CD4-positive, alpha-beta T cell treated with Interleukin-15 for 4 hours (primary cell): ENCODE measurements around the gene KIRREL3.

Experiments used
- DNase-seq: peaks from one replicate; pipeline ENCODE4 v3.0.0-alpha.2; 2020; ENCODE audit warnings: low spot score

Gene KIRREL3

DNA sequence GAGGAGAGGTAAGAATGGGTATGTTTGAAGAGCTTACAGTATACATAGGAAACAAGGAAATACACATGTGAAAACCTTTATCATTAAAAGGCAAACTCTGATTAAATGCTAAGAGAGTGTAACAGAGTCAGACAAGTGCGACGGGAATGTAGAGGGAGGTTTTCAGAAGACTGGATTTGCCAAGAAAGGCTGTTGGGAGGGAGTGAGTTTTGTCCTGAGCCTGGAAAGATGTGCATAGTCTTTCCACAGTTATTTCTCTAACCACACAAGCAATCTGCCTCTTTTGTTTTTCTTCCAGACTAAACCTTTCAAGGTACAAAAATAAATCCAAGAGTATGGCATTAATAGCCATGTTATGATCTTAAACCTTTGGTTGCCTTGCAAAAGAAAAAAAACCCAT is 170.9 kb downstream of the KIRREL3 start:
- DNase-seq, result no peak

DNA sequence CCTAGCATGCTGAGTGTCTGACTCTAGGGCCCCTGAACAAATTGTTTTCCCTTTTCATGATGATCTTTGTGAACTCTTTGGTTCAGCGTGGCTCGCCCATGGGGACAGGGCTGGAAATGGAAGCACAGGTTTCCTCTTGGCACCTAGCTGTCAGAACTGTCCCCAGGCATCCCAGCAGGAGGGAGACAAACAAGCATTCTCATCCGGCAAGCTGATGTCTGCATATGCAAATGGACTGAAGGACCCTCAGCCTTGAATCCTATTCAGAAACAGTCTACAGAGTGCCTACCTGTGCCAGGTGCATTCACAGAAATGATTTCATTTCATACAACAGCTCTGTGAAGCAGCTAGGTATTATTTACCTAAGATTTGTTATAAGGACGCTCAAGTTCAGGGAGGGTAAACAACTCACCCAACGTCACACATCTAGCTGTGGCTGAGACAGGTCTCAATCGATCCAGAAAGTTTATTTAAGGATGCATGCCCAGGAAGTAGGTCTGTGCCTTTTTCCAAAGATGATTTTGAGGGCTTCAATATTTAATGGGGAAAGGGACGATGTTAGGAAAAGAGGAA is 176.4 kb downstream of the KIRREL3 start:
- DNase-seq, result no peak

DNA sequence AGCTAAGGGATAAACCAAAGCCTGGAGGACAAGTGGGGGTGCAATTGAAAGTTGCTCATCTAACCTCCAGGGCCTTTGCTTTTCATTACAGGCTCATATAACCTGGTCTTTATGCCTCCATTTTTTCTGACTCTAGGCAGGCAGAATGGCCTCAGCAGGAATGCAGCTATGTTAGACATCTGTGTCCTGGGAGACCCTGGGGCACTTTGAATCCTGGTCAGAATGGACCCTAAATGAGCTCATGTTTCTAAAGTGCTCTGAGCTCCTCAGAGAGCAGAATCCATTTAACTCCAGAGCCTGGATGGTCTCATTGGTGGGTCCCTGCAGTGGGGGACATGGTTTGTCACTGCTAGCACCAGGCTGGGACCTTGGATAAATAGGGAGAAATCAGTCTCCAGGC is 177.3 kb downstream of the KIRREL3 start:
- no peak for DNase-seq

DNA sequence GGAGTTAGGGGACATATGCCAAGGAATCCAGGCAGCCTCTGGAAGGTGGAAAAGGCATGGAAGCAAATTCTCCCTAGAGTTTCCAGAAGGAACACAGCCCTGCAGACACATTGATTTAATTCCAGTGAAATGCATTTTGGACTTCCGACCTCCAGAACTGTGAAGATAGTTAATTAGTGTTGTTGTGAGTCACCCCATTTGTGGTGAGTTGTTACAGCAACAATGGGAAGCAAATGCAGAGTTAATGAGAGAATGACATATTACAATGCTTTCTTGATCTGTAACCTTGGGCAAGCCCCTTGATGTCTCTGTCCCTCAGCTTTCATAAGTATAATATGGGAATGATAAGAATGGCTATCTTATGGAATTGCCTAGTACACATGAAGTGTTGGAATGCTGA is 178.7 kb downstream of the KIRREL3 start:
- no peak for DNase-seq

DNA sequence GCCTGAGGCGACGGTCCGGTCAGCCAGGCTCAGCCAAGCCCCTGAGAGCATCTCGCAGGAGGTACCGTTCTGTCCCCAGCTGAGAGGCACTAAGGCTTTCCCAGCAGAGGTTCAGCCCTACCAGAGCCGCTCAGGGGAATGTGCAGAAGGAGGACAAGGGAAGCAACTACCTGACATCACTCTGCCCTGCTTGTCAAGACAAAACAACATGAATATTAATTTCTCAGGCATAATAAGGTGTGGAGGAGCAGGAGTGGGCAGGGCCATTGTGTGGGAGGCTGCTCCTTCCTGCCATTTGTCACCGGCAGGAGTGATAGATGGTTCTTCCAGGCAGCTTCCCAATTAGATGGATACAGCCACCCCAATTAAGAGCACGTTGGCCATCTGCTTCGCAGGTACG is 181.4 kb downstream of the KIRREL3 start:
- no peak for DNase-seq

DNA sequence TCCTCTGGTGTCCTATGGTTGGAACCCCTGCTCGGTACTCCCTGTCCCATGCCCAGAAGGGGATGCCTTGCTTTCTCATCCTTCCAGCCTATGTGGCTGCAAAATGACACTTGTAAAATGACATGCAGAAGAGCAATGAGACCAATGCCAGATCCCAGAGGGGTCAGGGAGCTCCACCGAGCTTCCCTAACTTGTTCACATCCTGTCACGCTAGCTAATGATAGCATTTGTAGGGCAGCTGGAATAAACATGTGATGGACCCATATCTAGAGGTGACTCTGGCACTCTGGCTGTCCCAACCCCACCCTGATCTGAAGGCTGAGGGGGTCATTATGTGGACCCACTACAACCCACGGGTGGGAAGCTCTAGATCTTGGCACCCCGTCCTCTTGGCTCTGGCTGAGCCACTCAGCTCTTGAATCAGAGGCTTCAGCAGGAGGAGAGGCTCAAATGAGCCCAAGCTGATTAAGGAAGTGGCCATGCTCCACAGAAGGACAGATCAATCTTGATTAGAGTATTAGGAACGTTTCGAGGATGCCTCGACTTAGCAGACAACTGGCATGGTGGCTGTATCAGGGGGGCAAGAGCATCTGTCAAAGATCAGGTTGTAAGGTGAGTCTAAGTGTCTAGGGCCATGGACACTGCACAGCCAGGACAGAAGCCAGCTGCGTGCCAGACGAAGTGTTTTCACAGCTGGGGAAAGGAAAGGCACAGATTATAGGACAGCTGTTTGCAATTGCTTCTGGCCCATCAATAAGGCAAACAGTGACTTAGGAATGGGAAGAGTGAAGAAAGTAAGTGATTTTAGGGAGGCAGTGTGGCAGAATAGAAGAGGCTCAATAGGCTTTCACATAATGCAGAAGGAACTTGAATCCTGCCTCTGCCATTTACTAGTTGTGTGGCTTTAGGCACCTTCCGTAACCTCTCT is 182.8 kb downstream of the KIRREL3 start:
- no peak for DNase-seq

DNA sequence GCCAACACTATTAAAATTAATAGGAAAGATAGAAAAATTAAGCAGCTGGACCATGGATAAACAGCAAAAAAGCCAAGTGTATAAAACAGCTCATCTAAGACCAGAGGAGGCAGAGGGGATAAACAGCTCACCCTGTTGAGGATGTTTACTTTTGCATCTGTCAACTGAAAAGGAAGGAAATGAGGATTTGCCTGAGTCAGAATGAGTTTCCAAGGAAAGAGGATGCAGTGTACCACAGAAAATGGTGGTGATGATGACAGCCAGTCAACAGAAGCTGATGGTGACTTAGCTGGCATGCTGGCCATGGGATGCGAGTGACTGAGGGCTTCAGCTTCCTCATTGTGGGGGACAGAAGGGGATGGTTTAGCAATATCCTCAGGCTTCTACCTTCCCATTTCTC is 183.5 kb downstream of the KIRREL3 start:
- DNase-seq, result no peak

DNA sequence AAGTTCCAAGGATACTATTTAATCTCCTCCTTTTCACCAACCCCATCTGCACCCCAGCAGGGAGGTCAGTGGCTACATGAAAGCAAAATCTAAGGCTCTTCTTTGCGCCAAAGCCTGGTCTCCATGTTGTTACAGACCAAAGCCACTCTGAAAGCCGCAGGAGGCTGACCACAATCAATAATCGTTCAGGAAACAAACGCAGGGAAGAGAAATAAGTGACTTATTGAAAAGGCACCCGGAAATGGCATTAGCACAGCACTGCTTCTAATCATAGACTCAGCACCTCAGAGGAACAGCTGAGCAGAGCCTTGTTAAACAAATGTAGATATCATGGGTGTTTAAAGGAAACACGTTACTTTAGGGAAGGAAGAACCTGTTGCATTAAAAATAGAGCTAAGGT is 183.9 kb downstream of the KIRREL3 start:
- DNase-seq, result no peak

DNA sequence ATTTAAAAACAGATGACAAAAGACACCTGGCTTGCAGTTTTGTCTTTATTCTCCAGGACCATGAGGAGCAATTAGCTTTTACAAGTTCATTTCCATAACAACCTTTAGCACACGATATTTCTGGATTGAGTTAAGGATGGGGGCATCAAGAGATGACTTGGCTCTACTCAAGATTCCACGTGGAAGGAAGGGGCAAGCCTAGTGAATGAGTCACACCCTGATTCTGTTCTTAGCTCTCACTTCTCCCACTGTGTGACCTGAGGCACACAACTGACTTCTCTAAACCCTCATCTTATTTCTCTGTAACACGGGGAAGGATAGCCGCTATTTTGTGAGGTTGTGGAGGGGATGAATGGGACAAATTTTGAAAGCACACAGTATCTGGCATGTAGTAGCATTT is 185.5 kb downstream of the KIRREL3 start:
- DNase-seq, result no peak

DNA sequence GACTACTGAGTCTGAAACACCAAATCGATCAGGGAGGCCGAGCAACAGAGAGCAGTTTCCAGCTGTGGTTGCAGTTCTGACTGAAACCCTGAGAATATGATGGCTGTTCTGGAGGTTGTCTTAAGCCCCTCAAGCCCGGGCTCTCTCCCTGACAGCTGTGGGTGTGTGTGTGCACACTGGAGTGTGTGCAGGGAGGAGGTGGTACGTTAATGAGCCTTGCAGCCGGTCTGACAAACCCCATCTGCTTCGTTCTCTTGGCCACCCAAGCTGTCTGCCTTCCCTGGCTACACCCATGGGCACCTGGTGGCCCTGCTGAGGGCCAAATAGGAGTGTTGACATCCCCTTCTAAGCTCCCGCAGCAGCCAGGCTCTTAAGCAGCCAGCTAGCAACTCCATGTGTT is 189.8 kb downstream of the KIRREL3 start:
- DNase-seq, result no peak

DNA sequence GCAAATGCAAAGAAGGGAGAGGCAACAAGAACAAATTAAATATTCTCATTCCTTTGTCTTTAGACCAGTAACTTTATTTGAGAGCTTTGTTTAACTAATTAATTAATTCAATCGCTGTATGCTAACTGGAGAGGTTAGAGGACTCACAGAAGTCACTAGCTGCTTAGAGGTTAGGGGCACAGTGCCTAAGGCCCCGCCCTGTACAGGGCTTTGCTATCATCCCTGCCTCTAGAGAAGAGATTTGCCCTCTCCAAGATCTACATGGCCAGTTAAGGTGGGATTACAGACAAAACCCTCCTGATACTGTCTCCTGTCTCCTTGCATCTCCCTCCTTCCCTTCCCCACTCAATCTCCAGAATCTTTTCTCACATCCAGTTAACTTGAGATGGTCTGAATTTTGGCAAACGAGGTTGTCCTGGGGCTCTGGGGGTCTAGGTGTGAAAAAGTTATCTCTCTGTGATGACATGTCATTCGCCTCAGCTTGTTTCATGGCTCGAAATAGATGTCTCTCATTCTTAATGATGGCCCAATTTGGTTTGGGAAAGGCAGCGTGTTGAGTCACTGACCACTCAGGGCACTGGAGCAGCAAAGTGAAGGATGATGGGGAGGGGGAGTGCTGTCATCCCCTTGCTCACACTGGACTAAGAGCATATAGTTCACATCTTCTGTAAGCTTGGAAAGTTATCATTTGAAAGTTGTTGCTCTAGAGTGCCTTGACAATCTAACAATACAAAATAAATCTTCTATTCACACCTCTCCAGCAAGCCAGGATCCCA is 190.9 kb downstream of the KIRREL3 start:
- no peak for DNase-seq

DNA sequence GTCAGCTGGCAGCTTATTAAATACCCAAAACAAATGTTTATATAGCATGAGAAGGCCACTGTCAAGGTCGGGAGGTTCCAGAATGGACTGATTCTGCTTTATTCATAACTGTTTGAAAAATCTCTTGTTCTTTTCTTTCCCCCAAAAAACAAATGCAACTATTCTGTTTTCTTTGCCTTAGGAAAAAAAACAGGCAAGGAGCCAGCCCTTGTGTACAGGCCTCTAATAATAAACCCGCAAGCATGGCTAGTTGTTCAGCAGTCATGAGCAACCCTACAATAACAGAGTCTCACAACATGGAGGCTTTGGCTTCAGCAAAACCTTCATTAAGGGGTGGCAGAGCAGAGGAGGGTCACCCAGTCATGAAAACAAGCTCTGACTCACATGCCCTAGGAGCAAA is 191.7 kb downstream of the KIRREL3 start:
- no peak for DNase-seq

DNA sequence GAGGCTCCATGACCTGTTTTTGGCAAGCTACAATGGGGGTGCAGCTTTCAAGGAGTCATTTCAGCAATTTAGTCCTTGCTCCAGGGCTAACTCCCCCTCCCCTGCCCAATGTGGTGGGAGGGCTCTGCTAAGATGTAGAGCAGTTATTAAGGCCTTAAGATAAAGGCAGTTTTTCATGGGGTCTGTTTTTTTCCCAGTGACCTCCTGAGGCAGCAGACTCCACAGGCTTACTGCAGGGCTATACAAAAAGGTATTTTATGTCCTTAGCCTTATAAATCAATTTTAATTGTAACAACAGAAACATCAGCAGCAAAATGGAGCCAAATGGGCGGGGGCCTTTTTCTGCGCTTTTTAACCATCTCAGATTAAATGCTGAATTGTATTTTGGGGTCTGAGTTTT is 192.3 kb downstream of the KIRREL3 start:
- no peak for DNase-seq

DNA sequence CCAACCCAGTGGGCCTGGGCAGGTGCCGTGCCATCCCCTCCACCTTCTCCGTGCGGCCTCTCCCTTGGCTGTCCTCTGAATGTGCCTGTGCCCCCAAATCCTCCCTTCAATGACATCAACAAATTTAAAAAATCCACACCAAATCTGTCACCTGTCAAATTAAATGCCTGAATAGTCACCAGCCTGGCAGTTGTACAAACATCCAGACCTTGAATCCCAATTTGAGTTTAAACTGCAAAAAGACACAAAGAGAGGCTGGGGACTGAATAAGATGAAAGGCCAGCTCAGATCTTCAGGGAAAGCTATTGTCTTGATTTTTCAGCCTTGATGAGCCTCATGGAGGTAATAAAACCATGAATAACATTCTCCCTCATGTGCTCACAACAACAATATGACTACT is 194.7 kb downstream of the KIRREL3 start:
- DNase-seq, result no peak

DNA sequence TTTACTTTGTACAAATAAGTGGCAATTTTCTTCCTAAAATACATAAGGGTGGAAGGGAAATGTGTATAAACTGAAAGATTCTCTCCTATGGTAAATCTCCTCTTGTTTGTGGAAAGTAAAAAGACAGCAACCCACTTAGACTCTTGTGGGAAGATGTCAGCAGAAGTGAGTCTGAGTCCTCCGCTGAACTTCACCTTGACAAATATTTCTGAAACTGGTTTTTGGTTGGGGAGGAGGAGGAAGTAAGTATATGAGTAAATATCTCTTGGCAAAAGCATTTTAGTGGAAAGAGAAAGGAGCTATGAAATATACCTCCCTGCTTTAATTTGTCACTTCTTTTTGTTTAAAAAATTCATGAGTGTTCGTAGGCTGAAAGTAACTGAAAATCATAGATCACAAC is 196.2 kb downstream of the KIRREL3 start:
- no peak for DNase-seq

DNA sequence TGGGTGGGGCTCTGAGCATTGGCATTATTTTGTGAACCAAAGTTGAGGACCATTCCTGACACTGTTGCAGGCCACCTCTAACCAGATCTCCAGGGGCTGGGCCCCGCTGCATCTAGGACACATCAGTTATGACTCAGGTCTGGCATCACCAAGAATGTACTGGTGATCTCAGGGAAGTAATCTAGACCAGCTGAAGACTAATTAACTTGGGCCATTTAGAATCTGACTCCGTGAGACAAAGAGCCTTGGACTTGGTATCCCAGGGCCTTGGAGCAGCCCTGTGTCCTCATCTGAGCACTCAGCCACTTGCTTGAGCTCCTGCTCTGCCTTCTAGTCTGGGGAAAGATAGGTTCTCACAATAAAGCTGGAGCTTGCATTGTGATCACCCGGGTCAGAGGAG is 200.6 kb downstream of the KIRREL3 start:
- DNase-seq, result no peak

DNA sequence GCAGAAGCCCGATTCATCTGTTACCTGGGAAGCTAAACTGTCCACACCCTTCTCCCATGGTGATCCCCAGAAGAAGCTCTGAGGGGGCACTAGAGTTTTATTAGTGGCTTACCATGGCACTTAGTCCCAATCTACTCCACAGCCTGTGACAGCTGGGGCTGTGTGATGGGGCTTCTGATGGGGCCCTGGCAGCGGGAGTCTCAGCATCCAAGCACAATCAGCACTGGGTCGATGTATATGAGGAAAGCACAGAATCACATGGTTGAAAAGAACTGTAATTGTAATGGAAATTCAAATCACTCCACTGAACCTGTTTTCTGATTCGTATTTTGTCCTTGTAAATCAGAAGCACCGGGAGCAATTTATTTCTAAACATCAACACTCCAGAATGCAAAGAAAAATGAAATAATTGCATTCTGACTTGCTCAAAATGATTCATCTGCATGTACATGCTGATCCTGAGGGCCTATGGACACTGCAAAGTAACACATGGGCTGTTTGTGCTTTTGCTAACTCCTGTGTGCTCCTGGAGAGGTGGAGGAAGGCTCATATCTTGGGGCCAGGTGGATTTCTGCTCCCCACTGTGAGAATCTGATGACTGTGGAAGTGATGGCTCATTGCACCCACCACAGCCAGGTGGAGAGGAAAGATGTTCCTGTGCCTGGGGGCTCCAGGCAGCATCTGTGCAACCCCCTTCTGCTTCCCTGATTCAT is 203.0 kb downstream of the KIRREL3 start:
- DNase-seq, result no peak

DNA sequence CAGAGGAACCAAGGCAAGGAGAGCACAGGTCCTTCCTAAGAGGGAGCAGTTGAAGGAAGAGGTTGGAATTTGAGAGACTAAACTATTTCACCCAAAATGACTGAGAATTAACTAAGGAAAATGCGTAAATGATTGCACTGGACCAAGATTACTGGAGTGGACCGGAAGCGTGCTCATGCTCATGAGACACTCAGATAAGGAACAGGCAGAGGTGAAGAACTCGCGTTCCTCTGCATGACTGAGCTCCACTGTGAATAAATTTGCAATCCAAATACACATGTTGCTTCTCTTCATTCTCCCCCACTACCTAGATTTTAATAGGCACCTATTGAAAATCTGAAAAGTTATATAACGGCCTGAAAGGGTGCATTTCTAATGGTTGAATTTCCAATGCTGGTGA is 207.0 kb downstream of the KIRREL3 start:
- DNase-seq, result no peak

DNA sequence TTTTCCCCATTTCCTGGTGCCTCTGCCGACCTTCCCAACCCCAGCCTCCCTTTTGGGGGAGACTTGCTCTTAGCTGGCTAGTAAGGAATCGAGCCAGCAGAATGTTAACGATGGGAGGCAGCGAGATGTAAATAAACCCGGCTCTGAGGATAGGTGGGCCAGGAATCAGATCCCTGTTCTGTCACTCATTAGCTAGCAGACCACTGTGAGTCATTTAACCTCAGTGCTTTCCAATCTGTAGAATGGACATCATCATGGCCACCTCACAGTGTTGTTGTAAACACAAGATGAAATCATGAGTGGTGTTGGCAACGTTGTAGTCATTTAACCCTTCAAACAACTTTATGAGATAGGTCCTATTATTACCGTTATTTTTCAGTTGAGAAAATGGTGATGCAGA is 208.6 kb downstream of the KIRREL3 start:
- DNase-seq, result no peak

DNA sequence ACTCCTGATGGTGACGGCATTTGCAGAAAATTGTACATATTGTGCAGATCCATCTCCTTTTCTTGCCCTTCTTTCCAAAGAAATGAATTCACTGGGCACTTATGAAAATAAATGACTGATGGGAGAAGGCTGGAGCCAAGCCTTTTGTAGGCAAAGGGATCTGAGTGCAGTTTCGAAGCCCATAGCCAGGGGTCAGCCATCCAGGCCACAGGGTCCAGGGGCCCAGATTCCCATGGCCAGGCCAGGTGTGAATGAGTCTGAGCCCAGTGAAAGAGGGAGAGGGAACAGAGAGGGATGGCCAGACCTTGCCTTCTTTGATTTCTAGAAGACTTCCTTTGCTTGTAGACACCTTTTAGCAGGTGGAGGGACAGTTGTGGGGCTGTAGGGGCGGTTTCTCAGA is 209.1 kb downstream of the KIRREL3 start:
- DNase-seq, result no peak

DNA sequence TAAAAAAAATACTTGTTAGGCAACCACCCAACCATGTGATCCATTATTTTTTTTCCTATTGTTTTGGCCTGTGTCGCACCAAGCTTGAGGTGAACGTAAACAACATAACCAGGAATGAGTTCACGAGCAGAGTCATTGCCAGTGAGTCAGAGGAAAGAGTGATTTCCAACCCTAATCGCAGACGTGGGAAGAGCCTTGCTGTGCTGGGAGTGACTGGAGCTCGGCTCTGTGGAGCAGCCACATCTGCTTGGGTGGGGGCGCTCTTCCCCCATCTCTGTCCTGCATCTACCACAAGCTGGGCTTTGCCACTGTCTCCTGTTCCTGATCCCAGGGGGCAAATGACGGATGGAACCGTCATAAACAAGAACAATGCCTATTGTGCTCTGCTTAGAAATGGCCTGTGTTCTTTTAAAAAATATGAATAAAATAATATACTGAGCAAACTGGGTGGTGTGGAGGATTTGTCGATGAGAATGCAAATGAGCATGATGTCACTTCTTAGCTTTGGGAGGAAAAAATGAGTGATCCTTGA is 210.0 kb downstream of the KIRREL3 start:
- no peak for DNase-seq

DNA sequence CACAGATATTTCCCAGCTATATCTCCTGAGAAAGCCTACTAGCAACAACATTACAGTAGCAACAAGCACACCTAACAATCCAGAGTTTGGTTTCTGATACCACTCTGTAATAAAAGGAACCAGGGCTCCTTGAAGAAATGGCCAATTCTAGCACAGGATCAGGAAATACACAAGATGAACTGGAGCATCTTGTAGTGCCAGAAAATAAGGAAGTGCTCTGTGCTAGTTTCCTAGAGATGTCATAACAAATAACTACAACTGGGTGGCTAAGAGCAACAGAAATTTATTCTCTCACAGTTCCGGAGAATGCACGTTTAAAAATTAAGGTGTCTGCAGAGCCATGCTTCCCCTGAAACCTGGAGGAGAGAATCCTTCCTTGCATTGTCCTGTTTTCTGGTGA is 217.8 kb downstream of the KIRREL3 start:
- no peak for DNase-seq
